ENCODE results near the gene RHEB. TPM values are rescaled to one million over a fixed set of nuclear protein-coding genes. Genes with fewer than 3 reads are reported as not detected.

Gene RHEB
- total RNA-seq, 1 donor from 2014 or later, result 88.5 TPM

DNA sequence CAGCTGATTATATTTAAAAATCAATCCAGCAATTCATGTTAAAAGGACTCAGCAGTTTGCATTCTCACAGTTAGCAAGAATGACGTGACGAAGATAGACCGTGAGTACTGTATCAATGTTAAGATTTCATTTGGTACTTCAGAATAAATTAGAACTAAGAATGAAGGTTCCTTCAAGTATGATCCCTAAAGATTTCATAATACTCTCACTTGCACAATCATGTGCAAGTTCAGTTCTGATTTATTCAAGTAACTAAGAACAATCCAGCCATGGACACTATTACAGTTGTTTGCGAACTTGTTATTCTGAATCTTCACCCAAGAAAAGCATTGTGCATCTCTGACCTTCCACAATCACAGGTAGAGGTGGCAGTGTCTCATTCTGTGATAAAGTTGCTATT is 7.7 kb downstream of the RHEB start:
- Mint-ChIP-seq H3K4me1 (peaks cover 33% of the 10 kb centered on the region), H3K36me3 (peaks cover 15% of the 10 kb centered on the region), H3K27ac (no peak overlapping the region)

DNA sequence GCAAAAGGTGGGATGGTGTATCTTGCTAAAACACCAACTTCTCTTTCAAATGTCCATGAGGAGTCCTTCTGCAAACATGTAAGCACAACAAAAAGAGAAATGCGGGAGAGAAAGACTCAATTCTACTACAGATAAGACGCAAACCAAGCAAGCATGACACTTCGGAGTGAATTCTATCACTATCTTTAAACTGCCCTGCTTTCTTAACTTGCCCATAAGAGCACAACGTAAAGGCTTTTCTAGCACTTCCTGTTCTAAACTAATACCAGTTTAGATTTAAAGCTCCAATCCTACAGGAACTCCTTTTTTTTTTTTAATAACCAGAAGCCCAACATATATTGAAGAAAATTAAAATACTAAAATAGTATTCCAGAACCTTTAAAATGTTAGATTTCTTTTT is 8.4 kb downstream of the RHEB start:
- no peaks in the 10 kb centered on the region for H3K27me3 Mint-ChIP-seq (ENCODE audit: low read depth)
- peaks cover 18% of the 10 kb centered on the region for H3K9me3 Mint-ChIP-seq
- DNase-seq (ENCODE audit: low spot score in 2 of 2, unreplicated experiment in 2 of 2), result no peak
- no peak for TF ChIP-seq CTCF (IDR thresholded peaks at IDR 0.05; ENCODE audit: unreplicated experiment)
- H3K4me3 Mint-ChIP-seq, result no peak overlapping the region
- H3K4me1 Mint-ChIP-seq, result peaks cover 29% of the 10 kb centered on the region
- H3K27ac Mint-ChIP-seq, result no peak overlapping the region
- H3K36me3 Mint-ChIP-seq, result peaks cover 15% of the 10 kb centered on the region

More for the DNA sequence above, 7.7 kb downstream of the RHEB start:
- no peak for DNase-seq (ENCODE audit: low spot score in 2 of 2, unreplicated experiment in 2 of 2)
- no peak for TF ChIP-seq CTCF (IDR thresholded peaks at IDR 0.05; ENCODE audit: unreplicated experiment)
- Mint-ChIP-seq H3K4me3 (no peak overlapping the region), H3K27me3 (ENCODE audit: low read depth) (no peaks in the 10 kb centered on the region), H3K9me3 (peaks cover 18% of the 10 kb centered on the region)

DNA sequence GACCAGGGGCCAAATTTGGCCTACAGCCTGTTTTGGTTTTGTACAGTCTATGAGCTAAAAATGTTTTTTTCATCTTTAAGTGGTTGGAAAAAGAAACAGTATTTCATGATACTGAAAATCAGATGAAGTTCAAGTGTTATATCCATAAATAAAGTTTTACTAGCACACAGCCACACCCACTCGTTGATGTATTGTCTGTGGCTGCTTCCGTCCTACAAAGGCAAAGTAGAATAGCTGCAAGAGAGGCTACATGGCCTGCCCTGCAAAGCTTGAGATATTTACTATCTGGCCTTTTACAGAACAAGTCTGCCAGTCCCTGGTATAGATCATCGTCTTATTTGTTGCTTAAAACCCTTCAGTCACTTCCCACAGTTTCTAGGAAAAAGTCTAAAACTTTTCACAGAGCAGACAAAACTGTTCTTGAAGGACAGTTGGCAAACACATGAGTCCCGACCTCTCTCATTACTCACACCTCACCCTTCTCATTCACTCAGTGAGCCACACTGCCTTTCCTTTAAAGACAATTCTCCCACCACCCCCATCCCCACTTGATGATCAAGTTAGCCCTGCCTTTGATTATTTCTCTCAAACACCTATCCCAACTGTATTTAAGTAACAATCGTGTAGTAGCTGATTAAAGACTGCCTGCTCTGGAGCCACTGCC is 9.9 kb downstream of the RHEB start:
- Mint-ChIP-seq H3K9me3 (peaks cover 15% of the 10 kb centered on the region), H3K36me3 (peaks cover 11% of the 10 kb centered on the region), H3K27me3 (ENCODE audit: low read depth) (no peaks in the 10 kb centered on the region), H3K27ac (peak overlapping the region; percentile 87), H3K4me1 (peaks cover 25% of the 10 kb centered on the region), H3K4me3 (no peak overlapping the region)
- no peak for DNase-seq (ENCODE audit: low spot score in 2 of 2, unreplicated experiment in 2 of 2)
- no peak for TF ChIP-seq CTCF (IDR thresholded peaks at IDR 0.05; ENCODE audit: unreplicated experiment)

- Mint-ChIP-seq H3K9me3 (peaks cover 9% of the 10 kb centered on the region), H3K4me3 (no peak overlapping the region), H3K27ac (peak overlapping the region; percentile 87), H3K36me3 (peaks cover 6% of the 10 kb centered on the region), H3K4me1 (peaks cover 25% of the 10 kb centered on the region), H3K27me3 (ENCODE audit: low read depth) (no peaks in the 10 kb centered on the region)
- TF ChIP-seq CTCF (IDR thresholded peaks at IDR 0.05; ENCODE audit: unreplicated experiment), result no peak
- no peak for DNase-seq (ENCODE audit: low spot score in 2 of 2, unreplicated experiment in 2 of 2)
Measured at GRCh38 chr7:151508991-151509390, 10.7 kb downstream of the RHEB start.

GRCh38 chr7:151507806-151508205 is 11.9 kb downstream of the RHEB start:
- DNase-seq (ENCODE audit: low spot score in 2 of 2, unreplicated experiment in 2 of 2), result no peak
- no peaks in the 10 kb centered on the region for H3K27me3 Mint-ChIP-seq (ENCODE audit: low read depth)
- H3K4me1 Mint-ChIP-seq, result peaks cover 25% of the 10 kb centered on the region
- H3K9me3 Mint-ChIP-seq, result no peaks in the 10 kb centered on the region
- no peak overlapping the region for H3K4me3 Mint-ChIP-seq
- no peak for TF ChIP-seq CTCF (IDR thresholded peaks at IDR 0.05; ENCODE audit: unreplicated experiment)
- peaks cover 3% of the 10 kb centered on the region for H3K36me3 Mint-ChIP-seq
- no peak overlapping the region for H3K27ac Mint-ChIP-seq

Measured in mesothelial cell of epicardium (in vitro differentiated cells).